ENCODE measurements around the gene CHRNB1.

CHRNB1 gene

GRCh38 chr17:7440113-7440833 lies 4.6 kb upstream of the CHRNB1 start:
- Mint-ChIP-seq H3K27me3 (peaks cover 68% of the 10 kb centered on the region), H3K36me3 (peaks cover 21% of the 10 kb centered on the region), H3K9me3 (no peaks in the 10 kb centered on the region), H3K4me1 (peaks cover 48% of the 10 kb centered on the region), H3K27ac (peak overlapping the region; percentile 72), H3K4me3 (peak overlapping the region; percentile 82)
- ATAC-seq, result no peak

GRCh38 chr17:7440834-7441195 lies 4.0 kb upstream of the CHRNB1 start:
- peak overlapping the region; percentile 72 for H3K27ac Mint-ChIP-seq

GRCh38 chr17:7441266-7441665 lies 3.6 kb upstream of the CHRNB1 start:
- Mint-ChIP-seq H3K4me1 (peaks cover 50% of the 10 kb centered on the region), H3K27ac (no peak overlapping the region), H3K4me3 (no peak overlapping the region), H3K27me3 (peaks cover 78% of the 10 kb centered on the region), H3K9me3 (no peaks in the 10 kb centered on the region), H3K36me3 (peaks cover 21% of the 10 kb centered on the region)
- no peak for ATAC-seq

More at GRCh38 chr17:7440834-7441195, 4.0 kb upstream of the CHRNB1 start:
- no peak for ATAC-seq
- peaks cover 21% of the 10 kb centered on the region for H3K36me3 Mint-ChIP-seq
- H3K4me3 Mint-ChIP-seq, result peak overlapping the region; percentile 82
- H3K4me1 Mint-ChIP-seq, result peaks cover 53% of the 10 kb centered on the region
- H3K27me3 Mint-ChIP-seq, result peaks cover 73% of the 10 kb centered on the region
- no peaks in the 10 kb centered on the region for H3K9me3 Mint-ChIP-seq

GRCh38 chr17:7442142-7442541 lies 2.7 kb upstream of the CHRNB1 start:
- Mint-ChIP-seq H3K4me3 (no peak overlapping the region), H3K27me3 (peaks cover 85% of the 10 kb centered on the region), H3K27ac (no peak overlapping the region), H3K4me1 (peaks cover 42% of the 10 kb centered on the region), H3K36me3 (peaks cover 15% of the 10 kb centered on the region), H3K9me3 (no peaks in the 10 kb centered on the region)
- no peak for ATAC-seq

GRCh38 chr17:7443499-7444485 lies 1.1 kb upstream of the CHRNB1 start:
- Mint-ChIP-seq H3K27me3 (peaks cover 86% of the 10 kb centered on the region), H3K9me3 (no peaks in the 10 kb centered on the region), H3K4me1 (peaks cover 29% of the 10 kb centered on the region), H3K4me3 (no peak overlapping the region), H3K27ac (no peak overlapping the region), H3K36me3 (peaks cover 3% of the 10 kb centered on the region)
- no peak for ATAC-seq

- H3K4me1 Mint-ChIP-seq, result peaks cover 15% of the 10 kb centered on the region
- peak overlapping the region; percentile 17 for H3K27ac Mint-ChIP-seq
- H3K27me3 Mint-ChIP-seq, result peaks cover 79% of the 10 kb centered on the region
- peak; percentile 32 for ATAC-seq
- no peaks in the 10 kb centered on the region for H3K9me3 Mint-ChIP-seq
- peak overlapping the region; percentile 74 for H3K4me3 Mint-ChIP-seq
- no peaks in the 10 kb centered on the region for H3K36me3 Mint-ChIP-seq
These were observed 733 bp downstream of the CHRNB1 start for GRCh38 chr17:7445619-7445968.

GRCh38 chr17:7448461-7448860 lies 3.6 kb downstream of the CHRNB1 start:
- Mint-ChIP-seq H3K36me3 (no peaks in the 10 kb centered on the region), H3K27me3 (peaks cover 56% of the 10 kb centered on the region), H3K27ac (no peak overlapping the region), H3K4me1 (peaks cover 12% of the 10 kb centered on the region), H3K9me3 (no peaks in the 10 kb centered on the region), H3K4me3 (no peak overlapping the region)
- ATAC-seq, result no peak

GRCh38 chr17:7459961-7460545 lies 15.2 kb downstream of the CHRNB1 start:
- no peak overlapping the region for H3K27ac Mint-ChIP-seq
- H3K27me3 Mint-ChIP-seq, result no peaks in the 10 kb centered on the region
- H3K36me3 Mint-ChIP-seq, result peaks cover 30% of the 10 kb centered on the region
- no peak overlapping the region for H3K4me3 Mint-ChIP-seq
- peaks cover 7% of the 10 kb centered on the region for H3K4me1 Mint-ChIP-seq
- no peak for ATAC-seq
- no peaks in the 10 kb centered on the region for H3K9me3 Mint-ChIP-seq

GRCh38 chr17:7460850-7461660 lies 16.2 kb downstream of the CHRNB1 start:
- no peak overlapping the region for H3K4me3 Mint-ChIP-seq
- H3K36me3 Mint-ChIP-seq, result peaks cover 38% of the 10 kb centered on the region
- no peak overlapping the region for H3K27ac Mint-ChIP-seq
- ATAC-seq, result no peak
- no peaks in the 10 kb centered on the region for H3K27me3 Mint-ChIP-seq
- peaks cover 9% of the 10 kb centered on the region for H3K4me1 Mint-ChIP-seq
- H3K9me3 Mint-ChIP-seq, result no peaks in the 10 kb centered on the region

- Mint-ChIP-seq H3K9me3 (no peaks in the 10 kb centered on the region), H3K36me3 (peaks cover 49% of the 10 kb centered on the region), H3K27ac (no peak overlapping the region), H3K4me1 (peaks cover 18% of the 10 kb centered on the region), H3K4me3 (no peak overlapping the region), H3K27me3 (no peaks in the 10 kb centered on the region)
- ATAC-seq, result no peak
These were observed 17.9 kb downstream of the CHRNB1 start for GRCh38 chr17:7462474-7463371.

GRCh38 chr17:7463372-7463846 lies 18.5 kb downstream of the CHRNB1 start:
- Mint-ChIP-seq H3K4me3 (no peak overlapping the region), H3K4me1 (peaks cover 25% of the 10 kb centered on the region), H3K36me3 (peaks cover 50% of the 10 kb centered on the region), H3K27ac (no peak overlapping the region), H3K9me3 (no peaks in the 10 kb centered on the region), H3K27me3 (no peaks in the 10 kb centered on the region)
- ATAC-seq, result no peak

GRCh38 chr17:7464081-7464480 lies 19.2 kb downstream of the CHRNB1 start:
- Mint-ChIP-seq H3K4me3 (no peak overlapping the region), H3K4me1 (peaks cover 30% of the 10 kb centered on the region), H3K9me3 (no peaks in the 10 kb centered on the region), H3K27ac (no peak overlapping the region), H3K27me3 (no peaks in the 10 kb centered on the region), H3K36me3 (peaks cover 53% of the 10 kb centered on the region)
- ATAC-seq, result no peak

GRCh38 chr17:7465597-7466275 lies 20.9 kb downstream of the CHRNB1 start:
- no peaks in the 10 kb centered on the region for H3K9me3 Mint-ChIP-seq
- no peaks in the 10 kb centered on the region for H3K27me3 Mint-ChIP-seq
- no peak overlapping the region for H3K27ac Mint-ChIP-seq
- H3K4me1 Mint-ChIP-seq, result peaks cover 30% of the 10 kb centered on the region
- peak; percentile 34 for ATAC-seq
- no peak overlapping the region for H3K4me3 Mint-ChIP-seq
- H3K36me3 Mint-ChIP-seq, result peaks cover 53% of the 10 kb centered on the region

All from stimulated activated memory B cell treated with anti-CD40 and anti-IgM and Interleukin-4, amounts not matched to agents 10 μg/mL and 1 μg/mL and 100 μg/mL, for 72 hours (primary cell).